Testis (tissue), 2 donors: Measurements from ENCODE around the gene ABHD3.
"Not testable (repeated sequence)": the region's sequence is repeated elsewhere in the genome, so short reads cannot be mapped to it uniquely, and the experiment has no call there.

Experiments used
- POLR2A ChIP-seq: fragments of 450-650 bp; IDR thresholded peaks from one replicate; pipeline ENCODE4 v1.6.1; 2017; ENCODE audit warnings: antibody characterized with exemption, mild to moderate bottlenecking, moderate library complexity
- TF ChIP-seq, protein P1 (sequence below), 3 experiments: fragments of 450-650 bp in 2 of 3; fragments of 200-600 bp in 1 of 3; sonication (generic) in 1 of 3; IDR thresholded peaks; one replicate each; pipeline ENCODE4 v1.5.1; 2016 to 2019; ENCODE audit warnings: antibody characterized with exemption in 3 of 3, mild to moderate bottlenecking in 2 of 3, moderate library complexity in 1 of 3

DNA sequence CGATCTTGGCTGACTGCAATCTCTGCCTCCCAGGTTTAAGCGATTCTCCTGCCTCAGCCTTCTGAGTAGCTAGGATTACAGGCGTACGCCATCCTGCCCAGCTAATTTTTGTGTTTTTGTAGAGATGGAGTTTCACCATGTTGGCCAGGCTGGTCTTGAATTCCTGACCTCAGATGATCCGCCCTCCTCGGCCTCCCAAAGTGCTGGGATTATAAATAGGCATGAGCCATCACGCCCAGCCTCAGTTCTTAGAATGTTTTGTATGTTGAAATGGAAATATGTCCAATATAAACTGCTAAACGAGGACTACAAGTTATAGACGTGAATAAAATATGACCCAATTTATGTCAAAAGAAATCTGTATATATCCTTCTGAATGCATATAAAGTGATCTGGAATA lies 82.9 kb downstream of the ABHD3 start:
- TF ChIP-seq, protein P1, sequence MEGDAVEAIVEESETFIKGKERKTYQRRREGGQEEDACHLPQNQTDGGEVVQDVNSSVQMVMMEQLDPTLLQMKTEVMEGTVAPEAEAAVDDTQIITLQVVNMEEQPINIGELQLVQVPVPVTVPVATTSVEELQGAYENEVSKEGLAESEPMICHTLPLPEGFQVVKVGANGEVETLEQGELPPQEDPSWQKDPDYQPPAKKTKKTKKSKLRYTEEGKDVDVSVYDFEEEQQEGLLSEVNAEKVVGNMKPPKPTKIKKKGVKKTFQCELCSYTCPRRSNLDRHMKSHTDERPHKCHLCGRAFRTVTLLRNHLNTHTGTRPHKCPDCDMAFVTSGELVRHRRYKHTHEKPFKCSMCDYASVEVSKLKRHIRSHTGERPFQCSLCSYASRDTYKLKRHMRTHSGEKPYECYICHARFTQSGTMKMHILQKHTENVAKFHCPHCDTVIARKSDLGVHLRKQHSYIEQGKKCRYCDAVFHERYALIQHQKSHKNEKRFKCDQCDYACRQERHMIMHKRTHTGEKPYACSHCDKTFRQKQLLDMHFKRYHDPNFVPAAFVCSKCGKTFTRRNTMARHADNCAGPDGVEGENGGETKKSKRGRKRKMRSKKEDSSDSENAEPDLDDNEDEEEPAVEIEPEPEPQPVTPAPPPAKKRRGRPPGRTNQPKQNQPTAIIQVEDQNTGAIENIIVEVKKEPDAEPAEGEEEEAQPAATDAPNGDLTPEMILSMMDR (IDR thresholded peaks at IDR 0.05) = not testable (repeated sequence)
- not testable (repeated sequence) for TF ChIP-seq POLR2A
